Measurements from ENCODE around the gene SMIM44.

SMIM44 gene

GRCh38 chr19:3477951-3478350 lies 5.3 kb downstream of the SMIM44 start:
- no peaks in the 10 kb centered on the region for H3K36me3 ChIP-seq (ENCODE audit: low read depth)
- no peaks in the 10 kb centered on the region for H3K9me3 ChIP-seq (ENCODE audit: severe bottlenecking)
- DNase-seq (ENCODE audit: low spot score) (no peak), ATAC-seq (ENCODE audit: low read depth) (no peak)
- H3K27ac ChIP-seq (ENCODE audit: poor library complexity, severe bottlenecking) = no peak overlapping the region
- TF ChIP-seq, protein P1, sequence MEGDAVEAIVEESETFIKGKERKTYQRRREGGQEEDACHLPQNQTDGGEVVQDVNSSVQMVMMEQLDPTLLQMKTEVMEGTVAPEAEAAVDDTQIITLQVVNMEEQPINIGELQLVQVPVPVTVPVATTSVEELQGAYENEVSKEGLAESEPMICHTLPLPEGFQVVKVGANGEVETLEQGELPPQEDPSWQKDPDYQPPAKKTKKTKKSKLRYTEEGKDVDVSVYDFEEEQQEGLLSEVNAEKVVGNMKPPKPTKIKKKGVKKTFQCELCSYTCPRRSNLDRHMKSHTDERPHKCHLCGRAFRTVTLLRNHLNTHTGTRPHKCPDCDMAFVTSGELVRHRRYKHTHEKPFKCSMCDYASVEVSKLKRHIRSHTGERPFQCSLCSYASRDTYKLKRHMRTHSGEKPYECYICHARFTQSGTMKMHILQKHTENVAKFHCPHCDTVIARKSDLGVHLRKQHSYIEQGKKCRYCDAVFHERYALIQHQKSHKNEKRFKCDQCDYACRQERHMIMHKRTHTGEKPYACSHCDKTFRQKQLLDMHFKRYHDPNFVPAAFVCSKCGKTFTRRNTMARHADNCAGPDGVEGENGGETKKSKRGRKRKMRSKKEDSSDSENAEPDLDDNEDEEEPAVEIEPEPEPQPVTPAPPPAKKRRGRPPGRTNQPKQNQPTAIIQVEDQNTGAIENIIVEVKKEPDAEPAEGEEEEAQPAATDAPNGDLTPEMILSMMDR (IDR thresholded peaks at IDR 0.05; ENCODE audit: poor library complexity, severe bottlenecking) = no peak
- H3K27me3 ChIP-seq (ENCODE audit: insufficient read depth, poor library complexity, severe bottlenecking) = peaks cover 6% of the 10 kb centered on the region
- H3K4me1 ChIP-seq (ENCODE audit: insufficient read depth, poor library complexity, severe bottlenecking) = no peaks in the 10 kb centered on the region
- no peak overlapping the region for H3K4me3 ChIP-seq (ENCODE audit: severe bottlenecking)

DNA sequence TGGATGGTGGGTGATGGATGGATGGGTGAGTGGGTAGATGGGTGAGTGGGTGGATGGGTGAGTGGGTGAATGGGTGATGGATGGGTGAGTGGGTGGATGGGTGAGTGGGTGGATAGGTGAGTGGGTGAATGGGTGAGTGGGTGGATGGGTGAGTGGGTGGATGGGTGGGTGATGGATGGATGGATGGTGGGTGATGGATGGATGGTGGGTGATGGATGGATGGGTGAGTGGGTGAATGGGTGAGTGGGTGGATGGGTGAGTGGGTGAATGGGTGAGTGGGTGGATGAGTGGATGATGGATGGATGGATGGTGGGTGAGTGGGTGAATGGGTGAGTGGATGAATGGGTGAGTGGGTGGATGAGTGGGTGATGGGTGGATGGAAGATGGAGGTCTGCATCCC lies 5.7 kb downstream of the SMIM44 start:
- H3K36me3 ChIP-seq (ENCODE audit: low read depth) = no peaks in the 10 kb centered on the region
- H3K9me3 ChIP-seq (ENCODE audit: severe bottlenecking) = no peaks in the 10 kb centered on the region
- H3K27ac ChIP-seq (ENCODE audit: poor library complexity, severe bottlenecking) = no peak overlapping the region
- ATAC-seq (ENCODE audit: low read depth) = no peak
- H3K4me3 ChIP-seq (ENCODE audit: severe bottlenecking) = no peak overlapping the region
- H3K4me1 ChIP-seq (ENCODE audit: insufficient read depth, poor library complexity, severe bottlenecking) = no peaks in the 10 kb centered on the region
- no peak for DNase-seq (ENCODE audit: low spot score)
- TF ChIP-seq, protein P1 (IDR thresholded peaks at IDR 0.05; ENCODE audit: poor library complexity, severe bottlenecking) = no peak
- peaks cover 5% of the 10 kb centered on the region for H3K27me3 ChIP-seq (ENCODE audit: insufficient read depth, poor library complexity, severe bottlenecking)

- Histone ChIP-seq H3K9me3 (ENCODE audit: severe bottlenecking) (no peaks in the 10 kb centered on the region), H3K27me3 (ENCODE audit: insufficient read depth, poor library complexity, severe bottlenecking) (no peaks in the 10 kb centered on the region), H3K4me3 (ENCODE audit: severe bottlenecking) (no peak overlapping the region), H3K4me1 (ENCODE audit: insufficient read depth, poor library complexity, severe bottlenecking) (no peaks in the 10 kb centered on the region), H3K27ac (ENCODE audit: poor library complexity, severe bottlenecking) (no peak overlapping the region), H3K36me3 (ENCODE audit: low read depth) (no peaks in the 10 kb centered on the region)
- DNase-seq (ENCODE audit: low spot score) (no peak), ATAC-seq (ENCODE audit: low read depth) (no peak)
- TF ChIP-seq, protein P1 (IDR thresholded peaks at IDR 0.05; ENCODE audit: poor library complexity, severe bottlenecking) = no peak
Observed at GRCh38 chr19:3476830-3477229, 6.4 kb downstream of the SMIM44 start.

GRCh38 chr19:3475449-3475848 lies 7.8 kb downstream of the SMIM44 start:
- Histone ChIP-seq H3K4me3 (ENCODE audit: severe bottlenecking) (no peak overlapping the region), H3K27ac (ENCODE audit: poor library complexity, severe bottlenecking) (no peak overlapping the region), H3K4me1 (ENCODE audit: insufficient read depth, poor library complexity, severe bottlenecking) (no peaks in the 10 kb centered on the region), H3K27me3 (ENCODE audit: insufficient read depth, poor library complexity, severe bottlenecking) (no peaks in the 10 kb centered on the region), H3K36me3 (ENCODE audit: low read depth) (no peaks in the 10 kb centered on the region), H3K9me3 (ENCODE audit: severe bottlenecking) (no peaks in the 10 kb centered on the region)
- ATAC-seq (ENCODE audit: low read depth) (no peak), DNase-seq (ENCODE audit: low spot score) (no peak)
- TF ChIP-seq, protein P1 (IDR thresholded peaks at IDR 0.05; ENCODE audit: poor library complexity, severe bottlenecking) = no peak

DNA sequence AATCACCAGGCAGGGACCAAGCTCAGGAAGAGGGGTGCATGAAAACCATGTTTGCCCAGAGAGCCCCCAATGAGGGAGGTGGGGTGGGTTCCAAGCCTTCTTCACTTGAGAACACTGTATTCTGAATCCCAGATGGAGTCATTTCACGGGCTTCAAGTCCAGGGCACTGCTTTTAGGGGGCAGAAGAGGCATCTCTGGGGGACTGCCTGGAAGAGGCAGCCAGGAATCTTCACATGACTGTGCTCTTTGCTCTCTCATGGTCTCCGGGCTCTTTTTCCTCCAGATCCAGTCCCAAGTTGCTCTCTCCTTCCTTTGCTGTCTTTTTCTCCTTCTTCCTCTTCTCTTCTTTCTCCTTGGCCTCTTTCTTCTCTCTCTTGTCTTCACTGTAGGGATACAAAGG lies 8.6 kb downstream of the SMIM44 start:
- H3K9me3 ChIP-seq (ENCODE audit: severe bottlenecking) = no peaks in the 10 kb centered on the region
- H3K27me3 ChIP-seq (ENCODE audit: insufficient read depth, poor library complexity, severe bottlenecking) = no peaks in the 10 kb centered on the region
- ATAC-seq (ENCODE audit: low read depth) (no peak), DNase-seq (ENCODE audit: low spot score) (no peak)
- no peaks in the 10 kb centered on the region for H3K36me3 ChIP-seq (ENCODE audit: low read depth)
- H3K4me3 ChIP-seq (ENCODE audit: severe bottlenecking) = no peak overlapping the region
- TF ChIP-seq, protein P1 (IDR thresholded peaks at IDR 0.05; ENCODE audit: poor library complexity, severe bottlenecking) = no peak
- H3K27ac ChIP-seq (ENCODE audit: poor library complexity, severe bottlenecking) = no peak overlapping the region
- H3K4me1 ChIP-seq (ENCODE audit: insufficient read depth, poor library complexity, severe bottlenecking) = no peaks in the 10 kb centered on the region

All from RWPE2 (cell line).